HepG2 (cell line): ENCODE measurements around the gene ZNF175. TPM values are rescaled to one million over a fixed set of nuclear protein-coding genes. Genes with fewer than 3 reads are reported as not detected.
A peak's percentile ranks its signal among the peaks of the same experiment; 100 is the strongest.

Experiments
- ATF1 ChIP-seq: IDR thresholded peaks from 2 replicates; pipeline ENCODE4 v1.6.1; 2016; ENCODE audit warnings: mild to moderate bottlenecking, control low read depth
- CHD4 ChIP-seq: fragments of 200-600 bp; sonication (generic); IDR thresholded peaks from 2 replicates; pipeline ENCODE4 v1.7.0; 2017; ENCODE audit warnings: mild to moderate bottlenecking, low read length, borderline replicate concordance
- GABPB1 ChIP-seq: IDR thresholded peaks from 2 replicates; pipeline ENCODE4 v1.6.1; 2016; ENCODE audit warnings: mild to moderate bottlenecking, missing genetic modification reagents, moderate library complexity, missing compliant biosample characterization
- GATAD2A ChIP-seq: IDR thresholded peaks from 2 replicates; pipeline ENCODE4 v1.6.1; 2016
- HNF1A ChIP-seq, 2 experiments: sonication (generic) in 1 of 2; formaldehyde crosslinking in 1 of 2; IDR thresholded peaks; 2 replicates each; pipeline versions ENCODE4 v1.4.0 to v1.6.1; 2016 to 2020; ENCODE audit warnings: borderline replicate concordance in 1 of 2, low read depth in 1 of 2, mild to moderate bottlenecking in 1 of 2, missing genetic modification reagents in 1 of 2
- HOXD1 ChIP-seq: sonication (generic); formaldehyde crosslinking; IDR thresholded peaks from 2 replicates; pipeline ENCODE4 v1.5.0; 2020; ENCODE audit warnings: missing genetic modification reagents
- KAT2B ChIP-seq: fragments of 150-350 bp; IDR thresholded peaks from 2 replicates; pipeline ENCODE4 v1.6.1; 2014; ENCODE audit warnings: low read depth, low read length, borderline replicate concordance
- KLF12 ChIP-seq: sonication (generic); formaldehyde crosslinking; IDR thresholded peaks from 2 replicates; pipeline ENCODE4 v1.4.0; 2020; ENCODE audit warnings: missing genetic modification reagents, borderline replicate concordance
- MAX ChIP-seq: IDR thresholded peaks from 2 replicates; pipeline ENCODE4 v1.6.1; 2012; ENCODE audit warnings: inconsistent platforms
- MLXIP ChIP-seq: sonication (generic); formaldehyde crosslinking; IDR thresholded peaks from 2 replicates; pipeline ENCODE4 v1.9.0; 2021; ENCODE audit warnings: missing genetic modification reagents, borderline replicate concordance
- MXD4 ChIP-seq: IDR thresholded peaks from 2 replicates; pipeline ENCODE4 v1.6.1; 2016; ENCODE audit warnings: mild to moderate bottlenecking, missing biosample characterization, missing genetic modification reagents
- PRDM15 ChIP-seq: sonication (generic); formaldehyde crosslinking; IDR thresholded peaks from 2 replicates; pipeline ENCODE4 v1.4.0; 2020; ENCODE audit warnings: missing genetic modification reagents
- RFXANK ChIP-seq: IDR thresholded peaks from 2 replicates; pipeline ENCODE4 v1.6.1; 2016
- SSRP1 ChIP-seq: IDR thresholded peaks from 2 replicates; pipeline ENCODE4 v1.6.1; 2016; ENCODE audit warnings: control low read depth
- THYN1 ChIP-seq: sonication (generic); formaldehyde crosslinking; IDR thresholded peaks from 2 replicates; pipeline ENCODE4 v1.8.1; 2023; ENCODE audit warnings: low read depth, mild to moderate bottlenecking, moderate library complexity, missing genetic modification reagents, borderline replicate concordance
- ZMYM3 ChIP-seq: sonication (generic); formaldehyde crosslinking; IDR thresholded peaks from 2 replicates; pipeline ENCODE4 v1.5.1; 2020; ENCODE audit warnings: mild to moderate bottlenecking, missing genetic modification reagents
- ZNF205 ChIP-seq: IDR thresholded peaks from 2 replicates; pipeline ENCODE4 v1.6.1; 2018; ENCODE audit warnings: missing biosample characterization, missing genetic modification reagents
- ZNF713 ChIP-seq: sonication (generic); formaldehyde crosslinking; IDR thresholded peaks from 2 replicates; pipeline ENCODE4 v1.4.0; 2020; ENCODE audit warnings: mild to moderate bottlenecking, missing genetic modification reagents
- ZNF841 ChIP-seq: sonication (generic); formaldehyde crosslinking; IDR thresholded peaks from 2 replicates; pipeline ENCODE4 v1.8.1; 2023; ENCODE audit warnings: missing genetic modification reagents, borderline replicate concordance
- polyA plus RNA-seq, 8 experiments: library from polyadenylated mRNA; depleted of rRNA in 3 of 8; stranded (reverse) in 7 of 8; unstranded in 1 of 8; fragments of >200 nt; fragmentation: Illumina TruSeq in 4 of 8; extraction: Trizol in 4 of 8; gene quantifications; 2 replicates each; pipeline versions ENCODE4 v1.2.1 to v1.2.3, GENCODE V29; 2011 to 2016; ENCODE audit warnings: low read depth in 4 of 8, missing spikeins in 1 of 8, mixed read lengths in 1 of 8; ENCODE audit not compliant: insufficient read depth in 1 of 8
- total RNA-seq, 5 experiments: library from RNA; depleted of rRNA; stranded (reverse); fragments of >200 nt; fragmentation: Illumina TruSeq; extraction: Trizol; gene quantifications; 2 replicates each; pipeline ENCODE4 v1.2.3, GENCODE V29; 2016; ENCODE audit warnings: low read depth in 1 of 5

ZNF175 gene
- total and polyA plus RNA-seq, 2 of the 13 experiments (the other 11 are each of a cell fraction or from before 2014, with no cell fraction given): 1.2 to 1.5 TPM

GRCh38 chr19:51552996-51553725, 17.9 kb upstream of the ZNF175 start (continued):
- TF ChIP-seq THYN1 (CRISPR knock-in tag) (no peak), ZNF841 (CRISPR knock-in tag) (no peak), GABPB1 (CRISPR knock-in tag) (no peak; the same call in 1 of the 2 replicates), PRDM15 (CRISPR knock-in tag) (0 out of 2 replicates have a peak, but pooled peaks have one; percentile 57), KAT2B (no peak), MLXIP (CRISPR knock-in tag) (peak; percentile 86), RFXANK (CRISPR knock-in tag) (peak; percentile 82; the same call in 1 of the 2 replicates), HNF1A (IDR thresholded peaks at IDR 0.05; ENCODE audit: low read depth) (no peak), HNF1A (CRISPR knock-in tag; IDR thresholded peaks at IDR 0.05; ENCODE audit: borderline replicate concordance) (no peak), ZMYM3 (CRISPR knock-in tag) (no peak), ZNF205 (CRISPR knock-in tag) (peak; percentile 60; the same call in 1 of the 2 replicates), ATF1 (CRISPR knock-in tag) (no peak), MAX (no peak), KLF12 (CRISPR knock-in tag) (peak; percentile 76), ZNF713 (no peak), HOXD1 (CRISPR knock-in tag) (0 out of 2 replicates have a peak, but pooled peaks have one; percentile 60), CHD4 (no peak), GATAD2A (CRISPR knock-in tag) (peak; percentile 55; the same call in 1 of the 2 replicates), MXD4 (no peak; the same call in 1 of the 2 replicates), SSRP1 (no peak)
